Retina (tissue), 1 donor: Measurements from ENCODE around the gene ATP1A2.

Source experiments
- DNase-seq: peaks from one replicate; pipeline ENCODE4 v3.0.0-alpha.2; 2016

ATP1A2 gene

DNA sequence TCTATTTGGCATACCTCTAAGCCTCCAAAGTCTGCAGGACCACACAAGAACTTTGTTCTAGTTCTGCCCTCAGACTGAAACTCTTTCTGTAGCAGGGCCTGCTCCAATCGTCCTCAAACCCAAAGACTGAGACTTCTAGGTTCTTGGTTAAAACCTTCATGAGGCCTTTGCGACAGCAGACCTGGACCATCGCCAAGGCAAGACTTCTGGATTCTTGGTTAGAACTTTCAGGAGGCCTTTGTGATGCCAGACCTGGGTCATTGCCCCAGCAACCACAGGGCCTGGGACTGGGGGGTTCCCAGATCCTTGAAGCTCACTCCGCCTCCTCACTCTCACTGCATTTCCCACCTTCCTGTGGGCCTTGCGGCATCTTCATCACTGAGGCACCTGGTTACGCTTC, 35.7 kb downstream of the ATP1A2 start, which contains the start of gene ATP1A4:
TSS of gene ATP1A4 (plus strand) at position 301 of the 400 bp plus-strand sequence. CDS start 438 bp downstream, outside the sequence.
- no peak for DNase-seq

GRCh38 chr1:160154790-160155189, 39.2 kb downstream of the ATP1A2 start:
- DNase-seq = no peak

GRCh38 chr1:160156361-160156760, 40.8 kb downstream of the ATP1A2 start:
- no peak for DNase-seq

- no peak for DNase-seq
Measured at GRCh38 chr1:160157174-160157573, 41.6 kb downstream of the ATP1A2 start.

DNA sequence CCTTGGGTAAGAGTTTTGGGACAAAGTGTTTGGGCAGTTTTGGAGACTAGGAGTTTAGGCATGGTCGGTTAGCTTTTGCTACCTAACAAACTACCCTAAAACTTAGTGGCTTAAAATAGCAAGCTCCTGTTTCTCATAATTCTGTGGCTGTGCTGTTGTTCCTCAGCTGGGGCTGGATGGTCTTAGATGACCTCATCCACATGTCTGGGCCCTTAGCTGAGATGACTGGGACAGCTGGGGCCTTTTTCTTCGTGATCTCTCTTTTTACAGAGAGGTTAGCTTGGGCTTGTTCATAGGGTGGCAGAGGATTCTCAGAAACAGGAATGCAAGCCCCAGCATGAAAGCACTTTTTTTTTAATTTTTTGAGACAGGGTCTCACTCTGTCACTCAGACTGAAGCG, 42.5 kb downstream of the ATP1A2 start:
- no peak for DNase-seq

DNA sequence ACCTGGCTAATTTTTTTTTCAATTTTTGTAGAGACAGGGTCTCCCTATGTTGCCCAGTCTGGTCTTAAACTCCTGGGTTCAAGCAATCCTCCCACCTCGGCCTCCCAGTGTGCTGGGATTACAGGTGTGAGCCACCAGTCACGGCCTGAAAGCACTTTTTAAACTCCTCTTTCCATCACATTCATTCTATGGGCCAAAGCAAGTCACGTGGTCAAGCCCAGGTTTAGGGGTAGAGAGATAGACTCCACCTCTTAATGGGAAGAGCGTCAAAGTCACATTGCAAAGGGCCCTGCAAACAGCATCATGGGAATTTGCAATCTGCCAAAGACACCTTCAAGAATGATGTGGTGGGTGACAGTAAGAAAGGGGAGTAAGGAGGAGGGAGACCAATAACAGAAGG, 43.0 kb downstream of the ATP1A2 start:
- no peak for DNase-seq

DNA sequence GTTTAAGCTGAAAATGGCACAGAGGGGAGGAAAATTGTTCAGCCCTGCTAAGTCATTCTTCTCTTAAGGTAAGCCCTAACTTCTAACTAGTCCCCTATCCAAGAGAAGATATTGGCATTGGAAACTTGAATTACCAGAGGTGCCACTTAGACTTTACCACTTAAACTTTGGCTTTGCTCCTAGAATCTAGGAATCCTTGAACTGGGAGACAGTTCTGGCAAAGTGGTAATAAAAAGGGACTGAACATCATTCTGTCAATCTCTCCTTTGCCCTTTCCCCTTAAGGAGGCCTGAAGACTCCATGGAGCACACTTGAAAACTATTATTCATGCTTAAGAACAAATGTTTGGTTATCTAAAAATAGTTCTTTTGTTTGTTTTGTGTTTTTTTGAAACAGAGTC, 44.3 kb downstream of the ATP1A2 start:
- no peak for DNase-seq

DNA sequence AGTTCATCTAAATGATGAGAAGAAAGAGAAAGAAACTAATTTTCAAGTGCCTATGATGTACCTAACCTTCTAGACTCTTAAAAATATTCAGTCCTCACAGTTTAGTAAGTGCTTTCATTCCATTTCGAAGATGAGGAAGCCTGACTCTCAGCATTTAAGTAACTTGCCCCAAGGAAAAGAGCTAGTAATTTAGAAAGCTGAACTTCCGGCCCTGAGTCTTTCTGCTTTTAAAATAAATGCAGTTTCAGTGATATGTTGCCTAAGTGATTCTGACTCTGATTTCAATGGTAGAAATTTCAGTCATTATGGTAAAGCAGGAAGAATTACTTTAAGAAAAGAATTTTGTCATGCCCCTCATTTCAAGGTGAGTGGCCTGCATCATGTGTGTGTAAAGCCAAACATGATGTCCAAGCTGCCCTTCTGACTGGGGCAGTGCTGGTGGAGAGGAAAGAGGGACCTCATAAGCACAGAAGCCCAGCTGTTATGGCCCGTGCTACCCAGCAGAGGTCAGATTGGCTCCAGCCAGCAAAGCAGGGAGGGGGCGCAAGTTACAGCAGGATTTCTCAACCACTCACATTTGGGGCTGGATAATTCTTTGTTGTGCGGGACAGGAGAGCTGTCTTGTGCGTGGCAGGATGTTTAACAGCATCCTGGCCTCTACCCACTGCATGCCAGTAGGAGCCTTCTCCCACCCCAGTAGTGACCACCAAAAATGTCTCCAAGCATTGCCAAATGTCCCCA, 46.6 kb downstream of the ATP1A2 start:
- peak; percentile 36 for DNase-seq

DNA sequence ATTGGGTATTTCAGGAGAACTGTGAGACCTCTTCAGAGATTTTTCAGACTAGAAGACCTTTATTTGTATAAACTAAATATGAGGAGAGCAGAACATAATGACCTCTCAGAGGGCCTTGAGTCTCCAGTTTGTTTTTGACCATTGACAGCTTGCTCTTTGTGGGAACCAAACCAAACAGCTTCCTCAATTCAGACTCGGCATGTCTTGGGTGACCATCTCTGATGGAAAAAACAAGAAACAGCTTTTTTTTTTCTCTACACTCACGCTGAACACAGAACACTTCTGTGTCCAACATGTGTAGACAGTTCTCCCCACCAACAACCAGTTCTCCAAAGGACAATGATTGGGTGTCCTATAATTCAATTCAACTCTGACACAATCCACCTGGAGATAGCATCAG, 47.4 kb downstream of the ATP1A2 start:
- no peak for DNase-seq

DNA sequence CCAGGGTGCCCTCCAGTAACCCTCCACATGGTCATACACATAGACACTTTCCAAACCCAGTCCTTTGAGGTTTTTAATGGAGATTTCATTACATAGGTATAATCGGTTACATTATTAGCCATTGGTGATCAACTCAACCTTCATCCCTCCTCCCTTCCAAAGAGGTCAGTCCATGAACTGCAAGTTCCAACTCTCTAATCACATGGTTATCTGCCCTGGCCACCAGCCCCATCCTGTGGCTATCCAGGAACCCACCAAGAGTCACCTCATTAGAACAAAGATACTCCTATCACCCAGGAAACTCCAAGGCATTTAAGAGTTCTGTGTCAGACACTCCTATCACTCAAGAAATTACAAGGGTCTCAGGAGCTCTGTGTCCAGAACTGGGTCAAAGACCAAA, 48.1 kb downstream of the ATP1A2 start:
- DNase-seq = no peak

DNA sequence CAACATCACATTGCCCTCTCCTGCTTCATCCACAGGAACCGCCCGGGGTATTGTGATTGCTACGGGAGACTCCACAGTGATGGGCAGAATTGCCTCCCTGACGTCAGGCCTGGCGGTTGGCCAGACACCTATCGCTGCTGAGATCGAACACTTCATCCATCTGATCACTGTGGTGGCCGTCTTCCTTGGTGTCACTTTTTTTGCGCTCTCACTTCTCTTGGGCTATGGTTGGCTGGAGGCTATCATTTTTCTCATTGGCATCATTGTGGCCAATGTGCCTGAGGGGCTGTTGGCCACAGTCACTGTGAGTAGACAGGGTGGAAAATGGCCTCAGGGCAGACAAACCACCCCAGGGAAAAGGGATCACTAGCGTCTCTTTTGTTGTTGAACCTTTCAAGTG, 48.6 kb downstream of the ATP1A2 start:
- DNase-seq = no peak

DNA sequence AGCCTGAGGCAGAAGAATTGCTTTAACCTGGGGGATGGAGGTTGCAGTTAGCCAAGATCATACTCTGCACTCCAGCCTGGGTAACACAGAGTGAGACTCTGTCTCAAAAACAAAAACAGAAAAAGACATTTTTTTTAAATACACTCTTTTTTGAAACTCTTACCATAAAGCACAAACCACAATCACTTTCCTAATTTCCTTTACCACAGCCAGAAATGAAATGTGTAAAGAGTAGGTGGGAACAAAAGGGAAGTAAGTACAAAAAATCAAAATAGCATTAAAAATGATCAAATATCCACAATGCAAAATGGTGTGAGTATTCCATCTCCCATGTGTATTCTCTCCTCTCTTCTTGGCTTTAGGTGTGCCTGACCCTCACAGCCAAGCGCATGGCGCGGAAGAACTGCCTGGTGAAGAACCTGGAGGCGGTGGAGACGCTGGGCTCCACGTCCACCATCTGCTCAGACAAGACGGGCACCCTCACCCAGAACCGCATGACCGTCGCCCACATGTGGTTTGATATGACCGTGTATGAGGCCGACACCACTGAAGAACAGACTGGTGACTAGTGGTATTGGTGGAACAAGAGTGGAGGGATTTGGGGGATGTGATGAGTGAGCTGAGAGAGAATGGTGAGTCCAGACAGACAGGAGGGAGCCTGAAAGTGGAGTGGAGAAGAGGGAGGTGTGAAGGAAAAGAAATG, 50.8 kb downstream of the ATP1A2 start:
- no peak for DNase-seq

DNA sequence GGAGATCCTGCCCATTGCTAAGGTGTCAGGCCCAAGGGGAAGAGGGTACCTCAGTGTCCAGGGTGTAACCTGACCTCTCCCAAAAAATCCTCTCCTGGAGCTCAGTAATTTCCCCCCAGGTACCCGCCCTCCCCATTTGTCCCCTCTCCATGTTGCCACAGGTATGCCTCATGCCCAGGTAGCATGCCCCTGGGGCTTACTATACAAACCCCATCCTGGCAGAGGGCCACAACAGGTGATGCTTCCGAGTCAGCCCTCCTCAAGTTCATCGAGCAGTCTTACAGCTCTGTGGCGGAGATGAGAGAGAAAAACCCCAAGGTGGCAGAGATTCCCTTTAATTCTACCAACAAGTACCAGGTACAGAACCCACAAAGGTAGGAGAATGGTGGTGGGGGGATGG, 51.5 kb downstream of the ATP1A2 start:
- DNase-seq = no peak

DNA sequence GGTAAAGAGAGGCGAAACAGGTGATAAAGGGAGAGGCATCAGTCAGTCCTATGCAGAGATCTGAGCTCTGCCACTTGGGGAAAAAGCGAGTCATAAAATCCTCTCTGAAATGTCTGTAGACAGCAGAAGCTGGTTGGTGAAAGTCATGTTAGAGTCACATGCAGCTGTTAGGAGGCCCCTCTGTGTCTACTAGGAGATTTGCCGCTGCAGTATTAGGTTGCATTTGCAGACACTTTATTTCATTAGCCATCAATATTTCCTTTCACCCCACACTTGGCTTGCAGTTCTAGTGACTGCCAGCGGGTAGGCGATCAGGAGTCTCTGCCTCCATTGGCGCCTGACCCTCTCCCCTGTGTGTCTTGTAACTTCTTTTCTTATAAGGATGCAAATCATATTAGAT, 52.0 kb downstream of the ATP1A2 start:
- DNase-seq = no peak

DNA sequence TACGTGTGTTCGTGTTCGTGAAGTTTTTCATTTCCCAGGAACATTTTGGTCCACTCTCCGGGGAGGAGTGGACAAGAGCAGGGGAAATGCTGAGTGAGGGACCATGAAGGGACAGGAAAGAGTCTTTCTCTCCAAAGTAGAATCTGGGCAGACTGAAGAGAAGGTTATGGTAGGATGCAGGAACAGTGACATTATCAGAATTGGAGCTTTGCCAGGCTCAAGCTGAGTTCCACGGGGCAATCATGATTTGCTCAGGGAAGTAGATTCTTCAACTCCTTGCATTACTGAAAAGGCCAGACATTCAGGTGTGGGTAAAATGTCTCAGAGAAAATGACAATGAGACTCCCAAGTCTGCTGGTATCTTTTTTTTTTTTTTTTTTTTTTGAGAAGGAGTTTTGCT, 52.5 kb downstream of the ATP1A2 start:
- DNase-seq = no peak

GRCh38 chr1:160168609-160169369, 53.2 kb downstream of the ATP1A2 start:
- DNase-seq = peak; percentile 67

GRCh38 chr1:160169553-160170399, 54.2 kb downstream of the ATP1A2 start:
- peak; percentile 81 for DNase-seq

DNA sequence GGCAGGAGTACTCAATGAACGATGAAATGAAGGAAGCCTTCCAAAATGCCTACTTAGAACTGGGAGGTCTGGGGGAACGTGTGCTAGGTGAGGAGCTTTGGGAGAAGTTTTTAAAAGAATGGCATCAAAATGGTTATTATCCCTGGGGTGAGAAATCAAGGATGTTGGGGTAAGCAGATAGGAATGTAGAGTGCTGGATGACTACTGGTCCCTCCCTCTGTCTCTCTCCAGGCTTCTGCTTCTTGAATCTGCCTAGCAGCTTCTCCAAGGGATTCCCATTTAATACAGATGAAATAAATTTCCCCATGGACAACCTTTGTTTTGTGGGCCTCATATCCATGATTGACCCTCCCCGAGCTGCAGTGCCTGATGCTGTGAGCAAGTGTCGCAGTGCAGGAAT, 55.8 kb downstream of the ATP1A2 start:
- DNase-seq = no peak

DNA sequence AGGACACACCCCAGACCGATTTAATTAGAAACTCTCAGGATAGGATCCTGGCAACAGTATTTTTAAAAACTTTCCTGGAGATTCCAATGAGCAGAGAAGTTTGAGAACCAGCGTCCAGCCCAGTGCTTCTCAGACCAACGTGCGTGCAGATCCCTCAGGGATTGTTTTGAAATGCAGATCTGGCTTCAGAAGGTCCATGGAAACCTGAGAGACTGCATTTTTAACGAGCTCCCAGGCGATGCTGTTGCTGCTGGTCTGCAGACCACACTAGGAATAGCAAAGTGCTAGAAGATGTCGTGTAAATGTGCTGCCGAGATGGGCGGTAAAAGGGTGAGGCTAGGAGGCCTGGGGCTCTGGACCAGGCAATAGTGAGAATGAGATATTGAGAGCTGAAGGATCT, 56.4 kb downstream of the ATP1A2 start:
- no peak for DNase-seq

DNA sequence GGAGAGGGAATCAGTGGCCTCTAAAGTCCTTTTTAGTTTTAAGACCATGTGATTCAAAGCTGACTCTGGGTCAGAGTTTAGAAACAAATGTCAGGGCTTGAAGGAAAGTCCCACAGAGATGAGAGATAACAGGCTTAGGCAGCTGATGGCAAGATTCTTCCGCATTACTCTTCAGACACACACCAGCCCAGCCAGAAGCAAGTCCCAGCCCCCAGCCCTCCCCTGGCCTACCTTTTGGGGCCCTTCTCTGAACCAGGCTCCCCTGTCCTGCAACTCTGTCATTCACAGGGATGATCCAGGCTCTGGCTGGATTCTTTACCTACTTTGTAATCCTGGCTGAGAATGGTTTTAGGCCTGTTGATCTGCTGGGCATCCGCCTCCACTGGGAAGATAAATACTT, 61.7 kb downstream of the ATP1A2 start:
- no peak for DNase-seq

DNA sequence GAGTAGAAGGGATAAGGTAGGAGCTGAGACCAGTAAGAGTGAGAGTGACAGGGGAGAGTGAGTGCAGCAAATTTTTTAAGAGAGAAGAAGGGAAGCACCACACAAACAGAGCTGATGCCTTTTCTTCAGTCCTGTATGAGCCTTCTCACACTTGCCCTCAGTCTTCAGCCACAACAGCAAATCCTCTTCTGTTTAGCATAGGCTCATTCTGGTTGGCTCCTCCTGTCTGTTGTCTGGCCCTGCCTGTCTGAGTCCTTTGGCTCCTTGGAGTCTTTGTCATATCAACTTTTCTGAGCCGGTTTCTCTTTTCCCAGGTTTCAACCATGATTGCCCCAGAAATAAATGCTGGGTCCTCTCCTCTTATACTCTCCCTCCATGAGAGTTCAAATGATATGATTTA, 62.1 kb downstream of the ATP1A2 start:
- no peak for DNase-seq

DNA sequence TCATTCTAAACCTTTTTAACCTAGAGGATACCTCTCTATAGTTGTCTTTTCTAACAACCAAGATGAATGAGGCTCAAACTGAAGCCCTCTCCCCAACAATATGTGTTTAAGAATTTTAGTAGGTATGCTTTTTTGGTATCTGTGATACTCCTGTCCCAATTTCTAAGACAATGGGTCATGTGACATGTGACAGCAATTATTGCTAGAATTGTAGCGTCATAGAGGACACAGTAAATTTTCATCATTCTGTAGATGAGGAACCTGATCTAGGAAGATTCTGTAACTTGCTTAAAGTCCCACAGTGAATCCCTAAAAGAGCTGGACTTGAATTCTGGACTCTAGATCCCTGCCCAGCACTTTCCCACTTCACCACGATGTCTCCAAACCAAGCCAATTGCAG, 63.2 kb downstream of the ATP1A2 start:
- DNase-seq = no peak

- DNase-seq = no peak
Measured at GRCh38 chr1:160179336-160179735, 63.8 kb downstream of the ATP1A2 start.
